GM23338 (cell line): ENCODE measurements around the gene SKP1. TPM values are rescaled to one million over a fixed set of nuclear protein-coding genes. Genes with fewer than 3 reads are reported as not detected.

Experiments used
- ATAC-seq: fragments of 200-7000 bp; cut with Tn5 transposase; 3 replicates; pipeline ENCODE4 v1.9.1; 2020
- DNase-seq: peaks from one replicate; pipeline ENCODE4 v3.0.0-alpha.2; 2015; ENCODE audit warnings: low spot score
- H2AFZ ChIP-seq: fragments of 200-600 bp; sonication (generic); 2 replicates; pipeline ENCODE4 v1.8.0; 2016; ENCODE audit warnings: antibody characterized with exemption, mild to moderate bottlenecking, moderate library complexity
- H3F3A ChIP-seq: fragments of 200-600 bp; sonication (generic); replicated peaks from 2 replicates; pipeline ENCODE4 v1.8.0; 2017; ENCODE audit warnings: antibody characterized with exemption, mixed run types, low read depth
- H3K27ac ChIP-seq: fragments of 200-600 bp; sonication (generic); 2 replicates; pipeline ENCODE4 v1.6.1; 2016; ENCODE audit warnings: low read depth
- H3K27me3 ChIP-seq: fragments of 200-600 bp; sonication (generic); 2 replicates; pipeline ENCODE4 v1.8.0; 2016; ENCODE audit warnings: mild to moderate bottlenecking, mixed run types, moderate library complexity; ENCODE audit not compliant: insufficient read depth
- H3K36me3 ChIP-seq: fragments of 200-600 bp; sonication (generic); 2 replicates; pipeline ENCODE4 v1.8.0; 2016; ENCODE audit warnings: mild to moderate bottlenecking; ENCODE audit not compliant: insufficient read depth
- H3K4me1 ChIP-seq: fragments of 200-600 bp; sonication (generic); 2 replicates; pipeline ENCODE4 v1.8.0; 2016; ENCODE audit warnings: mild to moderate bottlenecking, moderate library complexity; ENCODE audit not compliant: insufficient read depth
- H3K4me2 ChIP-seq: fragments of 200-600 bp; sonication (generic); 2 replicates; pipeline ENCODE4 v1.7.1; 2017; ENCODE audit warnings: mixed run types
- H3K4me3 ChIP-seq: fragments of 200-600 bp; sonication (generic); 2 replicates; pipeline ENCODE4 v1.6.1; 2016; ENCODE audit warnings: mixed run types
- H3K79me2 ChIP-seq: fragments of 200-600 bp; sonication (generic); replicated peaks from 2 replicates; pipeline ENCODE4 v1.8.0; 2017; ENCODE audit warnings: mild to moderate bottlenecking; ENCODE audit not compliant: insufficient read depth
- H3K9me2 ChIP-seq: fragments of 200-600 bp; sonication (generic); 2 replicates; pipeline ENCODE4 v1.8.0; 2017; ENCODE audit not compliant: insufficient read depth
- H4K20me1 ChIP-seq: fragments of 200-600 bp; sonication (generic); replicated peaks from 2 replicates; pipeline ENCODE4 v1.8.0; 2017; ENCODE audit warnings: mild to moderate bottlenecking; ENCODE audit not compliant: insufficient read depth
- H3K27ac Mint-ChIP-seq: 2 replicates; pipeline ENCODE4 v1.8.0; 2020; ENCODE audit warnings: inconsistent platforms, mild to moderate bottlenecking, moderate library complexity, mixed read lengths
- H3K27me3 Mint-ChIP-seq: 3 replicates; pipeline ENCODE4 v1.8.0; 2022; ENCODE audit warnings: low read depth, mild to moderate bottlenecking, moderate library complexity, mixed read lengths, inconsistent platforms; ENCODE audit not compliant: insufficient read depth, poor library complexity
- H3K36me3 Mint-ChIP-seq: 3 replicates; pipeline ENCODE4 v1.8.0; 2021; ENCODE audit warnings: low read depth, mild to moderate bottlenecking, inconsistent platforms, moderate library complexity, mixed read lengths
- H3K4me1 Mint-ChIP-seq: 3 replicates; pipeline ENCODE4 v1.8.0; 2020; ENCODE audit warnings: mild to moderate bottlenecking, inconsistent platforms, mixed read lengths
- H3K4me3 Mint-ChIP-seq: 3 replicates; pipeline ENCODE4 v1.8.0; 2021; ENCODE audit warnings: moderate library complexity, mild to moderate bottlenecking, inconsistent platforms, mixed read lengths
- H3K9me3 Mint-ChIP-seq: 3 replicates; pipeline ENCODE4 v1.8.0; 2020; ENCODE audit warnings: moderate library complexity, mild to moderate bottlenecking, inconsistent platforms, mixed read lengths
- CREB1 ChIP-seq: fragments of 250-450 bp; sonication (Bioruptor Pico); IDR thresholded peaks from 2 replicates; pipeline ENCODE4 v1.5.0; 2020; ENCODE audit warnings: low read depth, mild to moderate bottlenecking, moderate library complexity
- CTCF ChIP-seq, 2 experiments: fragments of 200-600 bp in 1 of 2; sonication (generic) in 1 of 2; conservative IDR thresholded peaks; 2 replicates each; pipeline versions ENCODE4 v1.5.1 to v1.6.1; 2016 to 2017; ENCODE audit warnings: antibody characterized with exemption in 2 of 2, low read depth in 2 of 2, mild to moderate bottlenecking in 2 of 2, moderate library complexity in 1 of 2
- EZH2 ChIP-seq: fragments of 200-600 bp; sonication (generic); IDR thresholded peaks from one replicate; pipeline ENCODE4 v1.8.0; 2017; ENCODE audit warnings: antibody characterized with exemption, mild to moderate bottlenecking, low read depth; ENCODE audit not compliant: unreplicated experiment
- EZH2phosphoT487 ChIP-seq: fragments of 200-600 bp; sonication (generic); IDR thresholded peaks from one replicate; pipeline ENCODE4 v1.8.1; 2018; ENCODE audit warnings: antibody characterized with exemption; ENCODE audit not compliant: unreplicated experiment
- STAT1 ChIP-seq: IDR thresholded peaks from one replicate; pipeline ENCODE4 v1.6.1; 2016; ENCODE audit warnings: antibody characterized with exemption; ENCODE audit not compliant: unreplicated experiment
- polyA plus RNA-seq: library from polyadenylated mRNA; unstranded; fragments of >200 nt; fragmentation: Nextera tagmentation; extraction: Ambion mirVana; gene quantifications from 2 replicates; pipeline ENCODE4 v1.2.1, GENCODE V29; 2016
- total RNA-seq: library from RNA; depleted of rRNA; stranded (reverse); fragments of >200 nt; shearing (Covaris generic); gene quantifications from 2 replicates; pipeline ENCODE4 v1.2.3, GENCODE V29; 2014
- TF ChIP-seq, protein P1 (sequence below): fragments of 250-450 bp; sonication (Bioruptor Pico); IDR thresholded peaks from 2 replicates; pipeline ENCODE4 v1.5.0; 2020; ENCODE audit warnings: mild to moderate bottlenecking, moderate library complexity
- TF ChIP-seq, protein P2 (sequence below): IDR thresholded peaks from 2 replicates; pipeline ENCODE4 v1.6.1; 2016; ENCODE audit warnings: antibody characterized with exemption

Gene SKP1
- total and polyA plus RNA-seq, 2 experiments from 2014 or later: 244 to 440 TPM

DNA sequence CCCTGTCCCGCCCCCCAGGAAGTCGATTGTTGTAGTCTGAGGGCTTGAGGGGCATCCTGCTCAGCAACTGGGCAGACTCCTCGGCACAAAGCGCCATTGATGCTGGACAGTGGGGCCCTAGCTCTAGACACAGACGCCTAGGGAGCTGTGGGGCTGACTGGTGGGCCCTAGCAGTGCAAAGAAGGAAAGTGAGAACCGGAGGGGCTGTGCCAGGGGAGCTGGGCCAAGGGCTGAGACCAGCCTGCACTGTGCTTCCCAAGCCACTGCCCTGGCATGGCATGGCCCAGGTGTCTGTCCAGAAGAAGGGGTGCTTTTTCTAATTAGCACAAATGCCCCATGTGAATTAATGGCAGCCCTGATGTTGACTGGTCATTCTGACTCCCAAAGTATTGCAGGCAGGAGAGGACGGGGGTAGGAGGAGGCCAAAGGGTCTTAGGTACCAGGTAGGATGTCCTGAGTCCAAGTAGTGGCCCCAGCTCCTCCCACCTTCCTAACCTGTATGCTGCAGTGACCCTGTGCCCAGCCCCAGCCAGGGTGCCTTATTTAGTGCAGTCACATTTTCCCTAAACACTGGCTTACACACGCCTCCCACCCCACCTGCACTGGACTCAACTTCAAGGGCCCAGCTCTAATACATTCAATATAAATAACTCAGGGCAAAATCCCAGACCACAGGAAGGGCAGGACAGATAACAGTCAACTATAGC is 46.4 kb downstream of the SKP1 start (continued):
- TF ChIP-seq, protein P1, sequence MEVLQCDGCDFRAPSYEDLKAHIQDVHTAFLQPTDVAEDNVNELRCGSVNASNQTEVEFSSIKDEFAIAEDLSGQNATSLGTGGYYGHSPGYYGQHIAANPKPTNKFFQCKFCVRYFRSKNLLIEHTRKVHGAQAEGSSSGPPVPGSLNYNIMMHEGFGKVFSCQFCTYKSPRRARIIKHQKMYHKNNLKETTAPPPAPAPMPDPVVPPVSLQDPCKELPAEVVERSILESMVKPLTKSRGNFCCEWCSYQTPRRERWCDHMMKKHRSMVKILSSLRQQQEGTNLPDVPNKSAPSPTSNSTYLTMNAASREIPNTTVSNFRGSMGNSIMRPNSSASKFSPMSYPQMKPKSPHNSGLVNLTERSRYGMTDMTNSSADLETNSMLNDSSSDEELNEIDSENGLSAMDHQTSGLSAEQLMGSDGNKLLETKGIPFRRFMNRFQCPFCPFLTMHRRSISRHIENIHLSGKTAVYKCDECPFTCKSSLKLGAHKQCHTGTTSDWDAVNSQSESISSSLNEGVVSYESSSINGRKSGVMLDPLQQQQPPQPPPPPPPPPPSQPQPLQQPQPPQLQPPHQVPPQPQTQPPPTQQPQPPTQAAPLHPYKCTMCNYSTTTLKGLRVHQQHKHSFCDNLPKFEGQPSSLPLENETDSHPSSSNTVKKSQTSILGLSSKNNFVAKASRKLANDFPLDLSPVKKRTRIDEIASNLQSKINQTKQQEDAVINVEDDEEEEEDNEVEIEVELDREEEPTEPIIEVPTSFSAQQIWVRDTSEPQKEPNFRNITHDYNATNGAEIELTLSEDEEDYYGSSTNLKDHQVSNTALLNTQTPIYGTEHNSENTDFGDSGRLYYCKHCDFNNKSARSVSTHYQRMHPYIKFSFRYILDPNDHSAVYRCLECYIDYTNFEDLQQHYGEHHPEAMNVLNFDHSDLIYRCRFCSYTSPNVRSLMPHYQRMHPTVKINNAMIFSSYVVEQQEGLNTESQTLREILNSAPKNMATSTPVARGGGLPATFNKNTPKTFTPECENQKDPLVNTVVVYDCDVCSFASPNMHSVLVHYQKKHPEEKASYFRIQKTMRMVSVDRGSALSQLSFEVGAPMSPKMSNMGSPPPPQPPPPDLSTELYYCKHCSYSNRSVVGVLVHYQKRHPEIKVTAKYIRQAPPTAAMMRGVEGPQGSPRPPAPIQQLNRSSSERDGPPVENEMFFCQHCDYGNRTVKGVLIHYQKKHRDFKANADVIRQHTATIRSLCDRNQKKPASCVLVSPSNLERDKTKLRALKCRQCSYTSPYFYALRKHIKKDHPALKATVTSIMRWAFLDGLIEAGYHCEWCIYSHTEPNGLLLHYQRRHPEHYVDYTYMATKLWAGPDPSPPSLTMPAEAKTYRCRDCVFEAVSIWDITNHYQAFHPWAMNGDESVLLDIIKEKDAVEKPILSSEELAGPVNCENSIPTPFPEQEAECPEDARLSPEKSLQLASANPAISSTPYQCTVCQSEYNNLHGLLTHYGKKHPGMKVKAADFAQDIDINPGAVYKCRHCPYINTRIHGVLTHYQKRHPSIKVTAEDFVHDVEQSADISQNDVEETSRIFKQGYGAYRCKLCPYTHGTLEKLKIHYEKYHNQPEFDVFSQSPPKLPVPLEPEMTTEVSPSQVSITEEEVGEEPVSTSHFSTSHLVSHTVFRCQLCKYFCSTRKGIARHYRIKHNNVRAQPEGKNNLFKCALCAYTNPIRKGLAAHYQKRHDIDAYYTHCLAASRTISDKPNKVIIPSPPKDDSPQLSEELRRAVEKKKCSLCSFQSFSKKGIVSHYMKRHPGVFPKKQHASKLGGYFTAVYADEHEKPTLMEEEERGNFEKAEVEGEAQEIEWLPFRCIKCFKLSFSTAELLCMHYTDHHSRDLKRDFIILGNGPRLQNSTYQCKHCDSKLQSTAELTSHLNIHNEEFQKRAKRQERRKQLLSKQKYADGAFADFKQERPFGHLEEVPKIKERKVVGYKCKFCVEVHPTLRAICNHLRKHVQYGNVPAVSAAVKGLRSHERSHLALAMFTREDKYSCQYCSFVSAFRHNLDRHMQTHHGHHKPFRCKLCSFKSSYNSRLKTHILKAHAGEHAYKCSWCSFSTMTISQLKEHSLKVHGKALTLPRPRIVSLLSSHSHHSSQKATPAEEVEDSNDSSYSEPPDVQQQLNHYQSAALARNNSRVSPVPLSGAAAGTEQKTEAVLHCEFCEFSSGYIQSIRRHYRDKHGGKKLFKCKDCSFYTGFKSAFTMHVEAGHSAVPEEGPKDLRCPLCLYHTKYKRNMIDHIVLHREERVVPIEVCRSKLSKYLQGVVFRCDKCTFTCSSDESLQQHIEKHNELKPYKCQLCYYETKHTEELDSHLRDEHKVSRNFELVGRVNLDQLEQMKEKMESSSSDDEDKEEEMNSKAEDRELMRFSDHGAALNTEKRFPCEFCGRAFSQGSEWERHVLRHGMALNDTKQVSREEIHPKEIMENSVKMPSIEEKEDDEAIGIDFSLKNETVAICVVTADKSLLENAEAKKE: no peak
- no peak for TF ChIP-seq CREB1 (CRISPR knock-in tag)

GRCh38 chr5:134129411-134130238 is 47.1 kb downstream of the SKP1 start:
- Mint-ChIP-seq H3K9me3 (no peaks in the 10 kb centered on the region), H3K27ac (no peak overlapping the region), H3K4me3 (no peak overlapping the region), H3K4me1 (peaks cover 11% of the 10 kb centered on the region; the same call in 2 of the 3 replicates), H3K36me3 (no peaks in the 10 kb centered on the region; the same call in 2 of the 3 replicates), H3K27me3 (peaks cover 10% of the 10 kb centered on the region)
- Histone ChIP-seq H3K27ac (no peak overlapping the region), H3K4me3 (no peak overlapping the region), H3K27me3 (no peaks in the 10 kb centered on the region), H4K20me1 (peaks cover 14% of the 10 kb centered on the region), H3F3A (no peaks in the 10 kb centered on the region), H3K4me1 (peaks cover 7% of the 10 kb centered on the region; the same call in 1 of the 2 replicates), H3K79me2 (no peaks in the 10 kb centered on the region), H3K9me2 (no peaks in the 10 kb centered on the region), H3K36me3 (no peaks in the 10 kb centered on the region), H3K4me2 (no peak overlapping the region), H2AFZ (no peak overlapping the region)
- ATAC-seq: no peak
- no peak for DNase-seq
- TF ChIP-seq EZH2 (no peak), CTCF (conservative IDR thresholded peaks at IDR 0.05; ENCODE audit: low read depth in 2 of 2) (no peak), EZH2phosphoT487 (no peak), STAT1 (no peak)
- TF ChIP-seq, protein P2, sequence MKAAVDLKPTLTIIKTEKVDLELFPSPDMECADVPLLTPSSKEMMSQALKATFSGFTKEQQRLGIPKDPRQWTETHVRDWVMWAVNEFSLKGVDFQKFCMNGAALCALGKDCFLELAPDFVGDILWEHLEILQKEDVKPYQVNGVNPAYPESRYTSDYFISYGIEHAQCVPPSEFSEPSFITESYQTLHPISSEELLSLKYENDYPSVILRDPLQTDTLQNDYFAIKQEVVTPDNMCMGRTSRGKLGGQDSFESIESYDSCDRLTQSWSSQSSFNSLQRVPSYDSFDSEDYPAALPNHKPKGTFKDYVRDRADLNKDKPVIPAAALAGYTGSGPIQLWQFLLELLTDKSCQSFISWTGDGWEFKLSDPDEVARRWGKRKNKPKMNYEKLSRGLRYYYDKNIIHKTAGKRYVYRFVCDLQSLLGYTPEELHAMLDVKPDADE: no peak
